Esophagus muscularis mucosa (tissue), 3 donors: Measurements from ENCODE around the gene RELA.

ENCODE experiments used
- CTCF ChIP-seq, 3 experiments: fragments of 200-600 bp in 2 of 3; fragments of 450-650 bp in 1 of 3; sonication (generic) in 2 of 3; IDR thresholded peaks; one replicate each; pipeline ENCODE4 v1.5.1; 2017 to 2019; ENCODE audit warnings: antibody characterized with exemption in 3 of 3, mild to moderate bottlenecking in 2 of 3, moderate library complexity in 1 of 3
- POLR2A ChIP-seq: fragments of 450-650 bp; IDR thresholded peaks from one replicate; pipeline ENCODE4 v1.6.1; 2017; ENCODE audit warnings: antibody characterized with exemption, moderate library complexity, mild to moderate bottlenecking, low read depth

- TF ChIP-seq POLR2A, result no peak
- no peak for TF ChIP-seq CTCF (IDR thresholded peaks at IDR 0.05)
Measured at GRCh38 chr11:65655570-65656332, 7.0 kb downstream of the RELA start.
